Raji (cell line): ENCODE results near the gene PRIM1.

ENCODE experiments used
- POLR2A ChIP-seq: IDR thresholded peaks from 2 replicates; pipeline ENCODE4 v1.6.1; 2011; ENCODE audit warnings: low read depth, low read length, control low read depth; ENCODE audit not compliant: insufficient read depth

Gene PRIM1

GRCh38 chr12:56720731-56721151 lies 31.4 kb downstream of the PRIM1 start:
- TF ChIP-seq POLR2A: no peak

- no peak for TF ChIP-seq POLR2A
Measured at GRCh38 chr12:56719056-56719455, 33.1 kb downstream of the PRIM1 start.

GRCh38 chr12:56718636-56719035 lies 33.5 kb downstream of the PRIM1 start:
- TF ChIP-seq POLR2A: no peak

GRCh38 chr12:56718149-56718548 lies 34.0 kb downstream of the PRIM1 start:
- no peak for TF ChIP-seq POLR2A

- TF ChIP-seq POLR2A: no peak
Measured at GRCh38 chr12:56716933-56717880, 34.9 kb downstream of the PRIM1 start.

- no peak for TF ChIP-seq POLR2A
Measured at GRCh38 chr12:56716458-56716857, 35.7 kb downstream of the PRIM1 start.

GRCh38 chr12:56715798-56716197 lies 36.3 kb downstream of the PRIM1 start:
- TF ChIP-seq POLR2A: no peak

GRCh38 chr12:56714431-56714929 lies 37.6 kb downstream of the PRIM1 start:
- TF ChIP-seq POLR2A: no peak

- TF ChIP-seq POLR2A: no peak
Measured at GRCh38 chr12:56713345-56713744, 38.8 kb downstream of the PRIM1 start.

GRCh38 chr12:56709759-56710376 lies 42.3 kb downstream of the PRIM1 start:
- TF ChIP-seq POLR2A: no peak

- no peak for TF ChIP-seq POLR2A
Measured at GRCh38 chr12:56699020-56699661, 53.0 kb downstream of the PRIM1 start.

- TF ChIP-seq POLR2A: no peak
Measured at GRCh38 chr12:56695327-56696101, 56.6 kb downstream of the PRIM1 start.

- TF ChIP-seq POLR2A: no peak
Measured at GRCh38 chr12:56694161-56694560, 58.0 kb downstream of the PRIM1 start.

- no peak for TF ChIP-seq POLR2A
Measured at GRCh38 chr12:56688846-56689109, 63.3 kb downstream of the PRIM1 start.

GRCh38 chr12:56688129-56688845 lies 63.8 kb downstream of the PRIM1 start, which contains the start of gene PTGES3:
Gene PTGES3, minus strand, starts transcription at chr12:56688284. Its CDS starts 285 bp downstream, at chr12:56687999.
- peak; percentile 93 for TF ChIP-seq POLR2A
